ENCODE results near the gene COL20A1.

COL20A1 gene

GRCh38 chr20:63297371-63297781, 4.4 kb downstream of the COL20A1 start:
- no peak overlapping the region for H3K27ac ChIP-seq (ENCODE audit: low read depth, low read length)
- no peak overlapping the region for H3K9ac ChIP-seq (ENCODE audit: low read length)
- no peaks in the 10 kb centered on the region for H3K27me3 ChIP-seq (ENCODE audit: insufficient read depth, low read length)
- H2BK5ac ChIP-seq (ENCODE audit: low read depth, low read length, poor library complexity) = no peak overlapping the region
- no peak overlapping the region for H2AFZ ChIP-seq (ENCODE audit: insufficient read depth, low read length, poor library complexity)
- no peak overlapping the region for H3K18ac ChIP-seq (ENCODE audit: low read length)
- H3K23ac ChIP-seq (ENCODE audit: low read length) = no peak overlapping the region
- H2BK12ac ChIP-seq (ENCODE audit: low read length) = no peak overlapping the region
- no peak overlapping the region for H4K91ac ChIP-seq (ENCODE audit: low read depth, low read length)
- H3K14ac ChIP-seq (ENCODE audit: low read length) = no peak overlapping the region
- H2AK5ac ChIP-seq (ENCODE audit: low read length) = no peak overlapping the region
- no peaks in the 10 kb centered on the region for H3K36me3 ChIP-seq (ENCODE audit: control insufficient read depth in 1 of 2, insufficient read depth in 2 of 2, low read length in 2 of 2)
- no peak overlapping the region for H4K8ac ChIP-seq (ENCODE audit: low read depth, low read length)
- H3K79me1 ChIP-seq (ENCODE audit: low read length) = no peaks in the 10 kb centered on the region
- WGBS (ENCODE audit: extremely low coverage, insufficient coverage, insufficient read length) = no CpG with 5 or more reads among the region's 11 CpGs
- H3K9me3 ChIP-seq (ENCODE audit: insufficient read depth, low read depth, low read length) = peaks cover 3% of the 10 kb centered on the region
- no peak for DNase-seq
- no peaks in the 10 kb centered on the region for H3K79me2 ChIP-seq (ENCODE audit: control insufficient read depth, insufficient read depth, low read length, poor library complexity)
- no peak overlapping the region for H2BK120ac ChIP-seq (ENCODE audit: insufficient read depth, low read length, poor library complexity)
- no peaks in the 10 kb centered on the region for H3K4me1 ChIP-seq (ENCODE audit: control insufficient read depth in 1 of 2, insufficient read depth in 2 of 2, low read length in 2 of 2)
- H4K12ac ChIP-seq (ENCODE audit: low read depth, low read length) = no peak overlapping the region
- no peak overlapping the region for H3K4ac ChIP-seq (ENCODE audit: low read depth, low read length)
- H3K4me3 ChIP-seq (ENCODE audit: low read depth, low read length) = no peak overlapping the region
- no peak overlapping the region for H3K4me2 ChIP-seq (ENCODE audit: low read length)

GRCh38 chr20:63297796-63298572, 5.0 kb downstream of the COL20A1 start:
- Histone ChIP-seq H3K9ac (ENCODE audit: low read length) (no peak overlapping the region), H3K14ac (ENCODE audit: low read length) (no peak overlapping the region), H3K79me1 (ENCODE audit: low read length) (no peaks in the 10 kb centered on the region), H4K91ac (ENCODE audit: low read depth, low read length) (no peak overlapping the region), H3K4me2 (ENCODE audit: low read length) (no peak overlapping the region), H2BK12ac (ENCODE audit: low read length) (no peak overlapping the region), H3K27me3 (ENCODE audit: insufficient read depth, low read length) (no peaks in the 10 kb centered on the region), H3K36me3 (ENCODE audit: control insufficient read depth in 1 of 2, insufficient read depth in 2 of 2, low read length in 2 of 2) (no peaks in the 10 kb centered on the region), H3K4me1 (ENCODE audit: control insufficient read depth in 1 of 2, insufficient read depth in 2 of 2, low read length in 2 of 2) (no peaks in the 10 kb centered on the region), H2BK120ac (ENCODE audit: insufficient read depth, low read length, poor library complexity) (no peak overlapping the region), H2AK5ac (ENCODE audit: low read length) (no peak overlapping the region), H3K9me3 (ENCODE audit: insufficient read depth, low read depth, low read length) (peaks cover 3% of the 10 kb centered on the region), H3K79me2 (ENCODE audit: control insufficient read depth, insufficient read depth, low read length, poor library complexity) (no peaks in the 10 kb centered on the region), H2BK5ac (ENCODE audit: low read depth, low read length, poor library complexity) (no peak overlapping the region), H3K27ac (ENCODE audit: low read depth, low read length) (no peak overlapping the region), H3K4me3 (ENCODE audit: low read depth, low read length) (peak overlapping the region; percentile 0), H3K18ac (ENCODE audit: low read length) (no peak overlapping the region), H3K4ac (ENCODE audit: low read depth, low read length) (no peak overlapping the region), H4K12ac (ENCODE audit: low read depth, low read length) (no peak overlapping the region), H4K8ac (ENCODE audit: low read depth, low read length) (no peak overlapping the region), H3K23ac (ENCODE audit: low read length) (no peak overlapping the region), H2AFZ (ENCODE audit: insufficient read depth, low read length, poor library complexity) (no peak overlapping the region)
- WGBS (ENCODE audit: extremely low coverage, insufficient coverage, insufficient read length) = no CpG with 5 or more reads among the region's 16 CpGs
- DNase-seq = no peak

GRCh38 chr20:63298731-63299312, 5.8 kb downstream of the COL20A1 start:
- no peak for DNase-seq
- H3K27me3 ChIP-seq (ENCODE audit: insufficient read depth, low read length) = no peaks in the 10 kb centered on the region
- H3K79me1 ChIP-seq (ENCODE audit: low read length) = no peaks in the 10 kb centered on the region

GRCh38 chr20:63301671-63302070, 8.7 kb downstream of the COL20A1 start:
- Histone ChIP-seq H3K27ac (ENCODE audit: low read depth, low read length) (no peak overlapping the region), H3K14ac (ENCODE audit: low read length) (no peak overlapping the region), H2BK12ac (ENCODE audit: low read length) (no peak overlapping the region), H3K79me1 (ENCODE audit: low read length) (no peaks in the 10 kb centered on the region), H4K8ac (ENCODE audit: low read depth, low read length) (no peak overlapping the region), H3K27me3 (ENCODE audit: insufficient read depth, low read length) (no peaks in the 10 kb centered on the region), H3K9ac (ENCODE audit: low read length) (no peak overlapping the region), H3K36me3 (ENCODE audit: control insufficient read depth in 1 of 2, insufficient read depth in 2 of 2, low read length in 2 of 2) (no peaks in the 10 kb centered on the region), H3K18ac (ENCODE audit: low read length) (no peak overlapping the region), H3K79me2 (ENCODE audit: control insufficient read depth, insufficient read depth, low read length, poor library complexity) (no peaks in the 10 kb centered on the region), H4K12ac (ENCODE audit: low read depth, low read length) (no peak overlapping the region), H2AFZ (ENCODE audit: insufficient read depth, low read length, poor library complexity) (no peak overlapping the region), H2AK5ac (ENCODE audit: low read length) (no peak overlapping the region), H2BK120ac (ENCODE audit: insufficient read depth, low read length, poor library complexity) (no peak overlapping the region), H3K4ac (ENCODE audit: low read depth, low read length) (no peak overlapping the region), H2BK5ac (ENCODE audit: low read depth, low read length, poor library complexity) (no peak overlapping the region), H3K4me1 (ENCODE audit: control insufficient read depth in 1 of 2, insufficient read depth in 2 of 2, low read length in 2 of 2) (no peaks in the 10 kb centered on the region), H3K4me3 (ENCODE audit: low read depth, low read length) (no peak overlapping the region), H3K4me2 (ENCODE audit: low read length) (no peak overlapping the region), H3K23ac (ENCODE audit: low read length) (no peak overlapping the region), H4K91ac (ENCODE audit: low read depth, low read length) (no peak overlapping the region), H3K9me3 (ENCODE audit: insufficient read depth, low read depth, low read length) (no peaks in the 10 kb centered on the region)
- no CpG with 5 or more reads among the region's 1 CpG for WGBS (ENCODE audit: extremely low coverage, insufficient coverage, insufficient read length)
- DNase-seq = no peak

More at GRCh38 chr20:63298731-63299312, 5.8 kb downstream of the COL20A1 start:
- Histone ChIP-seq H2BK5ac (ENCODE audit: low read depth, low read length, poor library complexity) (no peak overlapping the region), H2BK12ac (ENCODE audit: low read length) (no peak overlapping the region), H3K79me2 (ENCODE audit: control insufficient read depth, insufficient read depth, low read length, poor library complexity) (no peaks in the 10 kb centered on the region), H3K23ac (ENCODE audit: low read length) (no peak overlapping the region), H3K14ac (ENCODE audit: low read length) (no peak overlapping the region), H3K4me3 (ENCODE audit: low read depth, low read length) (no peak overlapping the region), H2AK5ac (ENCODE audit: low read length) (no peak overlapping the region), H2BK120ac (ENCODE audit: insufficient read depth, low read length, poor library complexity) (no peak overlapping the region), H2AFZ (ENCODE audit: insufficient read depth, low read length, poor library complexity) (no peak overlapping the region), H3K4me1 (ENCODE audit: control insufficient read depth in 1 of 2, insufficient read depth in 2 of 2, low read length in 2 of 2) (no peaks in the 10 kb centered on the region), H4K91ac (ENCODE audit: low read depth, low read length) (no peak overlapping the region), H4K8ac (ENCODE audit: low read depth, low read length) (no peak overlapping the region), H3K9me3 (ENCODE audit: insufficient read depth, low read depth, low read length) (peaks cover 3% of the 10 kb centered on the region), H3K9ac (ENCODE audit: low read length) (no peak overlapping the region), H3K36me3 (ENCODE audit: control insufficient read depth in 1 of 2, insufficient read depth in 2 of 2, low read length in 2 of 2) (no peaks in the 10 kb centered on the region), H3K4ac (ENCODE audit: low read depth, low read length) (no peak overlapping the region), H3K18ac (ENCODE audit: low read length) (no peak overlapping the region), H4K12ac (ENCODE audit: low read depth, low read length) (no peak overlapping the region), H3K4me2 (ENCODE audit: low read length) (no peak overlapping the region), H3K27ac (ENCODE audit: low read depth, low read length) (no peak overlapping the region)
- no CpG with 5 or more reads among the region's 17 CpGs for WGBS (ENCODE audit: extremely low coverage, insufficient coverage, insufficient read length)

Measured in trophoblast cell (in vitro differentiated cells and primary cell).